ENCODE results near the gene FAM210A.
A peak's percentile ranks its signal among the peaks of the same experiment; 100 is the strongest.

FAM210A gene

GRCh38 chr18:13624563-13625237 is 101.7 kb downstream of the FAM210A start:
- no peak overlapping the region for H2AFZ ChIP-seq (ENCODE audit: low read depth, low read length)
- H3K27ac ChIP-seq (ENCODE audit: low read length) = peak overlapping the region; percentile 38
- peaks cover 96% of the 10 kb centered on the region for H3K36me3 ChIP-seq (ENCODE audit: insufficient read depth, low read length)
- no peaks in the 10 kb centered on the region for H3K27me3 ChIP-seq (ENCODE audit: insufficient read depth, low read length, poor library complexity)
- H3K79me2 ChIP-seq (ENCODE audit: insufficient read depth, low read length) = peaks cover 97% of the 10 kb centered on the region
- H4K20me1 ChIP-seq (ENCODE audit: insufficient read depth, low read length) = peaks cover 85% of the 10 kb centered on the region
- H3K4me2 ChIP-seq (ENCODE audit: insufficient read depth, low read length) = no peak overlapping the region
- peaks cover 8% of the 10 kb centered on the region; the same call in 1 of the 2 replicates for H3K4me1 ChIP-seq (ENCODE audit: insufficient read depth, low read length)
- no peak for TF ChIP-seq CTCF (IDR thresholded peaks at IDR 0.05; ENCODE audit: borderline replicate concordance, extremely low read depth, low read length, poor library complexity, severe bottlenecking)
- no peak for TF ChIP-seq EZH2 (IDR thresholded peaks at IDR 0.05; ENCODE audit: borderline replicate concordance, low read depth, low read length, severe bottlenecking)
- H3K9me3 ChIP-seq (ENCODE audit: insufficient read depth, low read length, severe bottlenecking) = no peaks in the 10 kb centered on the region
- ATAC-seq (ENCODE audit: insufficient read depth, low read depth) (no peak), DNase-seq (no peak)
- H3K9ac ChIP-seq (ENCODE audit: low read depth, low read length) = no peak overlapping the region
- H3K4me3 ChIP-seq (ENCODE audit: low read depth in 1 of 2, low read length in 2 of 2) = no peak overlapping the region

DNA sequence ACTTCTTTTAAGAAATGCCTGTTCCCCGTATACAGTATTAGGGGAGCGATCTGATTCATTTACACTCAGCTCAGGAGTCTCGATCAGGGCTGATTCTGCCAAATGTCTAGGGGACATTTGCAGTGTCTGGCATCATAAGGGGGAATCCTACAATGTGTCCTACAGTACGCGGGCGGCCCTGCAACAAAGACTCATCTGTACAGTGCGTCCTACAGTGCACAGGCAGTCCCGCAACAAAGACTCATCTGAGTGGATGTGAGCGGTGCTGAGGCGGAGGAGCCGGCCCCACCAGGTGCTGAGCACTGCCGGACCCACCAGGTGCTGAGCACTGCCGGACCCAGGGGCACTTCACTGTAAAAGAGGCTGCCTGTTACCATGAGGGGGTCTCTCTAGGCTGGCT is 102.5 kb downstream of the FAM210A start:
- Histone ChIP-seq H3K9ac (ENCODE audit: low read depth, low read length) (no peak overlapping the region), H3K27me3 (ENCODE audit: insufficient read depth, low read length, poor library complexity) (no peaks in the 10 kb centered on the region), H2AFZ (ENCODE audit: low read depth, low read length) (no peak overlapping the region), H3K27ac (ENCODE audit: low read length) (no peak overlapping the region), H3K9me3 (ENCODE audit: insufficient read depth, low read length, severe bottlenecking) (no peaks in the 10 kb centered on the region), H3K4me3 (ENCODE audit: low read depth in 1 of 2, low read length in 2 of 2) (no peak overlapping the region), H3K36me3 (ENCODE audit: insufficient read depth, low read length) (peaks cover 96% of the 10 kb centered on the region), H4K20me1 (ENCODE audit: insufficient read depth, low read length) (peaks cover 90% of the 10 kb centered on the region), H3K4me1 (ENCODE audit: insufficient read depth, low read length) (peaks cover 11% of the 10 kb centered on the region; the same call in 1 of the 2 replicates), H3K79me2 (ENCODE audit: insufficient read depth, low read length) (peaks cover 98% of the 10 kb centered on the region), H3K4me2 (ENCODE audit: insufficient read depth, low read length) (no peak overlapping the region)
- DNase-seq (no peak), ATAC-seq (ENCODE audit: insufficient read depth, low read depth) (no peak; the same call in 2 of the 3 replicates)
- TF ChIP-seq CTCF (IDR thresholded peaks at IDR 0.05; ENCODE audit: borderline replicate concordance, extremely low read depth, low read length, poor library complexity, severe bottlenecking) (no peak), EZH2 (IDR thresholded peaks at IDR 0.05; ENCODE audit: borderline replicate concordance, low read depth, low read length, severe bottlenecking) (no peak)

GRCh38 chr18:13623348-13623747 is 103.0 kb downstream of the FAM210A start:
- no peak overlapping the region for H2AFZ ChIP-seq (ENCODE audit: low read depth, low read length)
- no peak overlapping the region for H3K4me3 ChIP-seq (ENCODE audit: low read depth in 1 of 2, low read length in 2 of 2)
- no peak overlapping the region for H3K4me2 ChIP-seq (ENCODE audit: insufficient read depth, low read length)
- H3K9me3 ChIP-seq (ENCODE audit: insufficient read depth, low read length, severe bottlenecking) = no peaks in the 10 kb centered on the region
- H3K79me2 ChIP-seq (ENCODE audit: insufficient read depth, low read length) = peaks cover 98% of the 10 kb centered on the region
- no peak overlapping the region for H3K27ac ChIP-seq (ENCODE audit: low read length)
- TF ChIP-seq CTCF (IDR thresholded peaks at IDR 0.05; ENCODE audit: borderline replicate concordance, extremely low read depth, low read length, poor library complexity, severe bottlenecking) (no peak), EZH2 (IDR thresholded peaks at IDR 0.05; ENCODE audit: borderline replicate concordance, low read depth, low read length, severe bottlenecking) (no peak)
- no peak overlapping the region for H3K9ac ChIP-seq (ENCODE audit: low read depth, low read length)
- DNase-seq = no peak
- peaks cover 91% of the 10 kb centered on the region for H4K20me1 ChIP-seq (ENCODE audit: insufficient read depth, low read length)
- H3K27me3 ChIP-seq (ENCODE audit: insufficient read depth, low read length, poor library complexity) = no peaks in the 10 kb centered on the region
- H3K4me1 ChIP-seq (ENCODE audit: insufficient read depth, low read length) = peaks cover 16% of the 10 kb centered on the region
- ATAC-seq (ENCODE audit: insufficient read depth, low read depth) = no peak
- H3K36me3 ChIP-seq (ENCODE audit: insufficient read depth, low read length) = peaks cover 96% of the 10 kb centered on the region

Measured in DND-41 (cell line).